VCaP (cell line): ENCODE measurements around the gene DDAH1.

Experiments used
- H3K27ac ChIP-seq: fragments of 450-650 bp; 2 replicates; pipeline ENCODE4 v1.5.1; 2017
- TF ChIP-seq, protein P1 (sequence below): fragments of 450-650 bp; conservative IDR thresholded peaks from 2 replicates; pipeline ENCODE4 v1.5.1; 2017; ENCODE audit warnings: mild to moderate bottlenecking, moderate library complexity

Gene DDAH1

DNA sequence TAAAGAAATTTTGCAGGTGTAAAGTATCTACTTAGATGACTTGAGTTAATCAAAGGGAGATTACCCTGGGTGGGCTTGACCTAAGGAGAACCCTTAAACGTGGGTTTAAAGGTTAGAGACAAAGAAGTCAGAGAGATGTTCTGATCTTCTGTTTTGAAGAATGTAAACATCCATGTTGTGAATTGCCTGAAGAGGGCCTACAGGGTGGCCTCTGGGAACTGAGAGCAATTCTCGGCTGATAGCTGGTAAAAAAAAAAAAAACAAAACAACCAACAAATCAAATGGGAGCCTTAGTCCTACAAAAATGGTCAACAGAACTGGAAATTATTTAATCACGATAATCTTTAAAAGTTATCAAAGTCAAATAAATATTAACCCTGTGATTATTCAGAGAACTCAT is 99.1 kb downstream of the DDAH1 start:
- H3K27ac ChIP-seq, result no peak overlapping the region

DNA sequence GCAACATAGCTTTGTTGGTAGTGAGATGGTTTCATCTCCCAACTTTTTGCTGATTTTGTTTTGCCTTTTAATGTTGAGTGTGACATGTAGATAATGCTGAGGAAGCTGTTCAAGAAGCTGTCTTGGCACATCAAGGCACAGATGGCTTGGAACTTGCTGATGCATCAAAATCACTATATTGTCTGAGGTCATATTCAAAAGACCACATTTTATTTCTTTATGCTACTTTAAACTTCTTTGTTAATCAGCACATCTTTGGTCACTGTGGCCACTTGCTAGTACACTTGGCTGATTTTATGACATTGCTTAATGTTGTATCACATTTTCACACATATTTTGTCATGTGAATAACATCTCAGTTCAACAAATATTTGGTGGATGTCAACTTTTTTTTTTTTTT is 101.4 kb downstream of the DDAH1 start:
- TF ChIP-seq, protein P1, sequence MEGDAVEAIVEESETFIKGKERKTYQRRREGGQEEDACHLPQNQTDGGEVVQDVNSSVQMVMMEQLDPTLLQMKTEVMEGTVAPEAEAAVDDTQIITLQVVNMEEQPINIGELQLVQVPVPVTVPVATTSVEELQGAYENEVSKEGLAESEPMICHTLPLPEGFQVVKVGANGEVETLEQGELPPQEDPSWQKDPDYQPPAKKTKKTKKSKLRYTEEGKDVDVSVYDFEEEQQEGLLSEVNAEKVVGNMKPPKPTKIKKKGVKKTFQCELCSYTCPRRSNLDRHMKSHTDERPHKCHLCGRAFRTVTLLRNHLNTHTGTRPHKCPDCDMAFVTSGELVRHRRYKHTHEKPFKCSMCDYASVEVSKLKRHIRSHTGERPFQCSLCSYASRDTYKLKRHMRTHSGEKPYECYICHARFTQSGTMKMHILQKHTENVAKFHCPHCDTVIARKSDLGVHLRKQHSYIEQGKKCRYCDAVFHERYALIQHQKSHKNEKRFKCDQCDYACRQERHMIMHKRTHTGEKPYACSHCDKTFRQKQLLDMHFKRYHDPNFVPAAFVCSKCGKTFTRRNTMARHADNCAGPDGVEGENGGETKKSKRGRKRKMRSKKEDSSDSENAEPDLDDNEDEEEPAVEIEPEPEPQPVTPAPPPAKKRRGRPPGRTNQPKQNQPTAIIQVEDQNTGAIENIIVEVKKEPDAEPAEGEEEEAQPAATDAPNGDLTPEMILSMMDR, result no peak
- H3K27ac ChIP-seq, result no peak overlapping the region

More for the DNA sequence above, 99.1 kb downstream of the DDAH1 start:
- TF ChIP-seq, protein P1, result no peak

DNA sequence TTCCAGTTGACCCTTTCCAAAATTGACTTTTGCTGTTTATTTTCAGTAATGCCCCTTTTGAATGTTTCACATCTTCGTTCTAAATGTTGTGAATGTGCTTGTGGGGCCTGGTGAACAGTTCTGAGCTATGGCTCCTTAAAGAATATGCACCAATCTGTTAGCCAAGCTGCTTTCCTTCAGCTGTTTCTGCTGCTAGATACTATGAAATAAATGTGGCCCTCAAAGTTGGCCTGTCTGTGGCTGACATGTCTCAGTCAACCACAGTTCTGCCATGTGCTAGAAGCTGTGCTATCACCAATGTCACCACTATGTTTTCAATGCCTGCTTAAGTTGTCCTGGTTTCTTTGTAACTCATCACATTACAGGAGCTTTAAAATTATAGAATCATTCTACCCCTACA is 101.9 kb downstream of the DDAH1 start:
- no peak overlapping the region for H3K27ac ChIP-seq
- TF ChIP-seq, protein P1, result no peak

DNA sequence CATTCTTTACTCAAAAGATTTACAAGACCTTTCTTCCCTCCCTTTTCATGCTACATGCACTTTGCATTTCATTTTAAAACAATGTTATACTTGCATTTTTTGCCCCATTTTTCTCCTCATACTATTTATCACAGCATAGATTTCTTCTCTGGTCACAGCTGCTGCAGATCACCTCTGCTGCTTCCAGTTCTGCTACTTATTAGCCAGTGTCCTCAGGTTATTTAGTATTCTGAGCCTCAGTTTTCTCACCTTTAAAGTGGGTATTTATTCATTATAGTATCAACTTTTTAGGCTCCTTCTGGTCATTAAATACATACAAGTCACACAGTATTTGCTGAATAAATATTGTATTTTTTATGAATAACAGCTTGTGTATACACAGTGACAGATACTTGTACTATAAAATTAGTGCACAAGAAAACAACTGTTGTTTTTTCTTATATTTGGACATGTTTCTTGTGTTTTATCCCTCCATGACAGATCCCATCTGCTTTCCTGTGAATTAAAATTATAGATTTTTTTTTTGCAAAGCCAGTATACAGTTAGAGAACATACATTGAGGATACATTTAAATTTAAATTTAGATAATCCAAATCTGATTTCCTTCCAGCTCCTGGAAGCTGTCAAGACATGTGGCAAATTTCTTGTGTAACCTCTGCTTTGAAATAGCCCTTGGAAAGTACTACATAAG is 103.2 kb downstream of the DDAH1 start:
- no peak overlapping the region for H3K27ac ChIP-seq
- TF ChIP-seq, protein P1, result no peak

DNA sequence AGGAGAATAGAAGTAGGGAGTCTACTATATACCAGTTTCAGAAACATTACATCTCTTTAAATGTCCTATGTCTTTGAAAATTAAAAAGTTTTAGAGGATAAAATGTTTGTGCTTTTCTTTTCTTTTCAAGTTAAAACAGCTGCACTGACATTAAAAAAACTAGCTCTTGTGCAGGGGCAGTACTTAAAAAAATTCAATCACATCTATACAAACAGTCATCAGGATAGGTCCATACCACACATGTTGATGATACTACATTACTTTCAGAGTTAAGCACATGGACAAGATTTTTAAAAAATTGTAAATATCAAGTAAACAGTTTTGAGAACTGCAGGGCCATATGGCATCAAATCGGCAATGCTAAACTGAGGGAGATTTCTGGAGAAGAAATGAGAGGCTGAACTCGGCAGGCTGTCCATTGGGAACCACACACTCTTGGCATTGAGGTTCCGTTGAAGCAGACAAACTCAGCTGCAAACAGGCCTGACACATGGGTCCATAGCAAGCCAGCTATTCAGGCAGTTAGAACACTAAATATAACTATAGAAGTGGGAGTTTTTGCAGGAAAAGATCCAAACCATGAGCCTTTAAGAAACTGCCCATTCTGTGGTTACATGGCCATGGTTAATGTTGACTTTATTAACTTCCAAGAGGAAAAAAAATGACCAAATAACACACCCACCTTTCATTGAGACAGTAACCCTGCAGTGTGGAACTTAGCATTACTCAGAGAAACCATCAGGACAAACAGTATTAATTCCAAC is 104.0 kb downstream of the DDAH1 start:
- no peak overlapping the region for H3K27ac ChIP-seq
- TF ChIP-seq, protein P1, result no peak

DNA sequence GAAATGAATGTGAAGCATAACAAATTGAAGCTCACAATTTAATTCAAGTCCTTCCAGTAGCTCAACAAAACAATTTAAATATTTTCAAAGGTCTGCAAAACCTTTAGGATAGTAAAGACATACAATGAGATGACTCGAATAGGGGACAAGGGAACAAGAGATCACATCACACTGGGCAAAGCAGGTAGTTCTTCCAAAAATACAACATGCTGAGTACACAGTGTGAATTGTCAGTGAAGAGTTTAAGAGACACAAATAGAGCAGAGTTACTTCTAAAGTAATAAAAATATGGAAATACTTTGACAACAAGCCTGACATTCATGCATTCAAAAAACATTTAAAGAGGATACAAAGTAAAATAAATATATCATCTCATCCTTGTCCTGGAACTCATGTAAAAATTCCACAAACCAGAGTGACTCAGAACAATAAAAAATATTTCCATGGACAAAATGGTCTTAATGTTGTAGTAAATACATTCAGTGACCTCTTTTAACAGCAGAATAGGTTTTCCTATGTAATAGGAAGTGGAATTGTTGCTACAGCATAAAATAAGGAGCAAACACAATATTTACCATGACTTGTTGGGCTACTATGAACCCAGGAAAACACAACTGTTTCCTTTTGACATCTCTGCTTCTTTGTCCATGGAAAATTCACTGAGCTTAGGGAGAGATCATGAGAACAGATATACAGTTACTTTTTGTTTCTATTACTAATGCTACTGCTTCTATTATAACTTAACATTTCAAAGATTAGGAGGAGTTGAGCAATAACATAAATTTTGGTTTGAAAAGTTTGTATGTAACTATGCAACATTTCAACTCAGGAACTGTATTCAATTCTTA is 104.9 kb downstream of the DDAH1 start:
- TF ChIP-seq, protein P1, result no peak
- H3K27ac ChIP-seq, result no peak overlapping the region
